Activated gamma-delta T cell treated with Interleukin-2 at 50 U/mL for 16 hours (primary cell): ENCODE results near the gene SLC25A28.

Source experiments
- DNase-seq: peaks from one replicate; pipeline ENCODE4 v3.0.0-alpha.2; 2020

Gene SLC25A28

GRCh38 chr10:99619851-99620710 is at the start of gene SLC25A28:
SLC25A28 (minus strand) TSS chr10:99620439; CDS start chr10:99620335, 104 bp downstream.
- DNase-seq: peak; percentile 93

- no peak for DNase-seq
Observed at GRCh38 chr10:99667108-99667751, 47.0 kb upstream of the SLC25A28 start.

DNA sequence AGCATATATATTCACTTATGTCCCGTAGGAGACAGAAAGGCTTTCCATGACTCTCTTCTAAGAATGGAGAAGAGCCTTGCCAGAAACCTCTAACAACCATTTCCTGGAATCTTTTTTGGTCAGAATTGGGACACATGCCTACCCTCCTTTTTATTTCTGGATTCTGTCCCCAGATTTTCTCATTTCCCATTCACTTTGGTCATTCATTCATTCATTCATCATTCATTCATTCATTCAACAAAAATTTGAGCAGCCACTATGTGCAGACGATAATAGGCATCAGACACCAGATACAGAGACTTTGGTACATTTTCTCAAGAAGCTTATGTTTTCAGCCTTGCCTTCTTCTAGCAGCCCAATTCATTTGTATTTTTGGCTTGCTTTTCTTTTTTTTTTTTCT is 45.1 kb upstream of the SLC25A28 start:
- DNase-seq: no peak

GRCh38 chr10:99661377-99661763 is 41.1 kb upstream of the SLC25A28 start:
- DNase-seq: no peak

- DNase-seq: no peak
Observed at GRCh38 chr10:99660662-99661376, 40.6 kb upstream of the SLC25A28 start.

DNA sequence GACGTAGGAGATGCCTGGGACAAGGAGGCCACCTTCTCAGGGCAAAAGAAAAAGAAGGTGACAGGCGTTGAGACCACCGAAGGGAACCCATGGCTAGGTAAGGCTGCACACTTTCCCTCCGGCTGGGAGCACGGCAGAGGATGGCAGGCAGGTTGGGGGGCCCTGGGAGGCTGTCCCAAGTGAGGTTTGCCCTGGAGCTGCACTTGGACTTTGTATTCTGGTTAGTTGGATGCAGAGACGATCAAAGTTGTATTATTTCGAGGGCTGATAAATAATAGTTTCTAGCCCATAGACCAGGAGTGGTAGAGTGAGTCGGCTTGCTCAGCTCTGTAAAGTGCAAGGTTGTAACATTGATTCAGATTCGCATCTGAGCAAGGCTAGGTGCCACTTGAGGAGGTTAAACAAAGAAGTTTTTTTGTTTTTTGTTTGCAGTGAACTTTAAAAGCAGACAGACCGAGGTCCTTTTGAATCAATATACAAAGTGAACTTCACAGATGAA is 39.7 kb upstream of the SLC25A28 start:
- no peak for DNase-seq

GRCh38 chr10:99659031-99659867 is 39.0 kb upstream of the SLC25A28 start, which contains the start of gene ENTPD7:
ENTPD7 (plus strand) TSS chr10:99659509; CDS start chr10:99659957, 448 bp downstream.
- peak; percentile 87 for DNase-seq

DNA sequence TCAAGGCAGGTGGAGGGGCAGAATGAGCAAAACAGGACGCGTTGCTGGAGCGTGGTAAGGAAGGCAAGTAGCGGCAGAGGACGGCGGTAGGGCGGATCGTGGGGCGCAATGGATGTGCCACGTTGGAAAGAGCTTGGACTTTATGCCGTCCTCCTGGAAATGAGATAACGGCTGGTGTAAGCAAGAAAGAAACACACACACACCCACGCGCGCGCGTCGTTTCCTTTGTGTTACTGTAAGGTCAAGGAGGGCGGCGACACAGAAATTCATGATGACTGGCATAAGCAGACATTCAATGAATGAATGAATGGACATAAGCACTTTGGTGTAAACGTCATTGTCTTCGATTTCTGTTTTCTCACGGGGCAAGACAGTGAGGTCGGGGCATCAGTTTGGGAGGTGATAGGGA is 38.4 kb upstream of the SLC25A28 start:
- DNase-seq: peak; percentile 7

DNA sequence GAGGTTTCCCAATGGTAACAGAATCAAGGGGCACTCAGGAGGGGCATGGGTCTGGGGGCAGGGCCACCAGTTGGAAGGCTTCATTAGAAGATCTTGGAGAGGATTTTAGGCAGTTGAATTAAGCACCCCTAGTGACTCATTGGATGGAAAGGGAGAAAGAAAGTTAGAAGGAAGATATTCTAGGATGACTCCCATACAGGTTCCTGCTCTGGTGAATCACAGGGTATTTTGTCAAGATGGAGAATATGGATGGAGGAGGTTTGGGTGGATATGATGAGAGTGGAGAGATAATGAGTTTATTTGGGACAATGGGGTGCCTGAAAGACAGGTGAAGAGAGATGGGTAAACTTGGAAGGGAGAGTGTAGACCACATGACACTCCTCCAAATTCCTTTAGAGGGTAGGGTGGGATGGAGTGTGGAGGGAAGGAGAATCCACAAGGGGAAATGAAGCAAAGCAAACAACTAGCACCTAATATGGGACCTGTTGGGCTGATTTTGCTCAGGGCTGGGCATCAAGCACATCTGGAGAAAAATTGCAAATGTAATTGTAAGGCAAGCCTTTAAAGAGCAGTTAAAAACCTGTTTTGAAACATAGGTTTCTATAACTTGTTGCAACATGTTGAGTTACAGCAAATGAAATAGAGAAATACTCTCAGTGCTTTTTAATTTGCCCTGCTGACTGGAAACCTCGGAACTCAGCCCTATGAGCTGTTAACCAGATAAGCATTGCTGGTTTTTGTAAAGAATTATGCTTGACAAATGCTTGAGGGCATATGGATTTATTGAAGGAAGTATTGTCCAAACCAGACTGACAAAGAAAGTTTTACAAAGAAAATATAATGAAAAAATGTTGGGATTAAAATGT is 36.2 kb upstream of the SLC25A28 start:
- DNase-seq: no peak

DNA sequence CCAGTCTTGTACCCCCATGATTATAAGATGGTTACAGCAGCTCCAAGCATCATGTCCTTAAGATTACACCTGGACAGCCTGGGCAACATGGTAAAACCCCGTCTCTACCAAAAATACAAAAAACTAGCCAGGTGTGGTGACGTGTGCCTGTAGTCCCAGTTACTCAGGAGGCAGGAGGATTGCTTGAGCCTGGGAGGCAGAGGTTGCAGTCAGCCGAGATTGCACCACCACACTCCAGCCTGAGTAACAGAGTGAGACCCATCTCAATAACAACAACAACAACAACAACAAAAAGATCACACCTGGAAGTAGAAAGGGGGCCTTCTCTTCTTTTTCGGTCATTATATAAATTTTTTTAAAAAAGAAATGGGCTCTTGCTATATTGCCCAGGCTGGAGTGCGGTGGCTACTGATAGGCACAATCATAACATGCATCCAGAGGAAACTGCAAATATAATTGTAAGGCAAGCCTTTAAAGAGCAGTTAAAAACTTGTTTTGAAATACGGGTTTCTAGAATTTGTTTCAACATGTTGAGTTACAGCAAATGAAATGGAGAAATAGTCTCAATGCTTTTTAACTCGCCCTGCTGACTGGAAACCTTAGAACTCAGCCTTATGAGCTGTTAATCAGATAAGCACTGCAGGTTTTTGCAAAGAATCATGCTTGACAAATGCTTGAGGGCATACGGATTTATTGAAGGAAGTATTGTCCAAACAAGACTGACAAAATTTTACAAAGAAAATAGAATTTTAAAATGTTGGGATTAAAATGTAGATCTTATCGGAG is 34.3 kb upstream of the SLC25A28 start:
- DNase-seq: no peak

- no peak for DNase-seq
Observed at GRCh38 chr10:99652800-99653390, 32.7 kb upstream of the SLC25A28 start.

DNA sequence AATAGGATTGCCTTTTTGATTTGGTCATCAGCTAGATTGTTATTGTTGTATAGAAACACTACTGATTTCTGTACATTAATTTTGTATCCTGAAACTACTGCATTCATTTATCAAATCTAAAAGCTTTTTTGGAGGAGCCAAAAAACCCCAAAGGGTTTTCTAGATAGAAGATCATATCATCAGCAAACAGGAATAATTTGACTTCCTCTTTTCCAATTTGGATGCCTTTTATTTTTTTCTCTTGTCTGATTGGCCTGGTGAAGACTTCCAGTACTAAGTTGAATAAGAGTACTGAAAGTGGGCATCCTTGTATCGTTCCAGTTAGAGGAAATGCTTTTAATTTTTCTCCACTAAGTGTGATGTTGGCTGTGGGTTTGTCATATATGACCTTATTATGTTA is 28.5 kb upstream of the SLC25A28 start:
- no peak for DNase-seq

DNA sequence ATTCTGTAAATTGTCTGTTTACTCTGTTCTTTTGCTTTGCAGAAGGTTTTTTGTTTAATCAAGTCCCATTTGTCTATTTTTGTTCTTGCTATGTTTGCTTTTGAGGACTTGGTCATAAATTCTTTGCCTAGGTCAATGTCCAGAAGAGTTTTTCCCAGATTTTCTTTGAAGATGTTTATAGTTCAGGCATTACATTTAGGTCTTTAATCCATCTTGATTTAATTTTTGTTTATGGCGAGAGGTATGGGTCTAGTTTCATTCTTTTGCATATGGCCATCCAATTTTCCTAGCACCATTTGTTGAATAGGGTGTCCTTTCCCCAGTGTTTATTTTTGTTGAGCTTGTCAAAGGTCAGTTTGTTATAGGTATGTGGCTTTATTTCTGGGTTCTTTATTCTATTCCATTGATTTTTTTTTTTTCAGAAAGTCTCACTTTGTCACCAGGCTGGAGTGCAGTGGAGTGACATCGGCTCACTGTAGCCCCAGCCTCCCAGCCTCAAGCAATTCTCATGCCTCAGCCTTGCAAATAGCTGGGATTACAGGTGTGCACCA is 27.4 kb upstream of the SLC25A28 start:
- no peak for DNase-seq

GRCh38 chr10:99633832-99634231 is 13.6 kb upstream of the SLC25A28 start:
- no peak for DNase-seq

- no peak for DNase-seq
Observed at GRCh38 chr10:99631496-99631895, 11.3 kb upstream of the SLC25A28 start.

GRCh38 chr10:99630991-99631390 is 10.8 kb upstream of the SLC25A28 start:
- DNase-seq: no peak

DNA sequence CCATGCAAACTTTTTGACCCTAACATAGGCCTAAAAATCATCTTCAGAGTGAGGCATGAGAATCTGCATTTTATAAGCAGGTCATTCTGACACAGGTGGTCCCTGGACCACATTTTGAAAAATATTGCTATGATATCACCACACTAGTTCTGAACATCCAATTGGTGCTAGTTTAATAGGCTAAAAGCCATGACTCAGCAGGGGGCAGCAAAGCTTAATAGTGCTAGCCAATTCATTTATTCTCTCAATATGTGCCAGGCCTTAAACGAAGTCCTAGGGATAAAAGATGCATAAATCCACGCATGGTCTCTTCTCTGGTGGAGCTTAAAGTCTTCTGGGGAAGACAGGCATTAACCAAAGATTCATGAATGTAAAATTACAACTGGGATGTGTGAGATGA is 10.2 kb upstream of the SLC25A28 start:
- DNase-seq: no peak

- no peak for DNase-seq
Observed at GRCh38 chr10:99629625-99629978, 9.4 kb upstream of the SLC25A28 start.

DNA sequence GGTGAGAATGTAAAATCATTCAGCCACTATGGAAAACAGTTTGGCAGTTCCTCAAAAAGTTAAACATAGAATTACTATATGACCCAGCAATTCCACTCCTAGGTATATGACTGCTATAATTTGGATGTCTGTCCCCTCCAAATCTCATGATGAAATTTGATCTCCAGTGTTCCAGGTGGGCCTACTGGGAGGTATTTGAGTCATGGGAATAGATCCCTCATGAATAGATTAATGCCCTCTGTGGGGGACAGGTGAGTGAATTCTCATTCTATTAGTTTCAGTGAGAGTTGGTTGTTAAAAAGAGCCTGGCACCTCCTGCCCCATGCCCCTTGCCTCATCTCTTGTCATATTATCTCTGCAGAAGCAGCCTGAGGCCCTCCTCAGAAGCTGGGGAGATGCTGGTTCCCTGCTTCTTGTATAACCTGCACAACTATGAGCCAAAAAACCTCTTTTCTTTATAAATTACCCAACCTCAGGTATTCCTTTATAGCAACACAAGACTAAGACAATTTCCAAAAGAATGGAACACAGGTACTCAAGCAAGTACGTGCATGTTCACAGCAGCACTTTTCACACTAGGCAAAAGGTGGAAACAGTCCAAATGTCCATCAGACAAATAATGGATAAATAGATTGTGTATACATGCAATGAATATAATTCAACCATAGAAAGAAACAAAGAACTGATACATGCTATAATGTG is 8.8 kb upstream of the SLC25A28 start:
- no peak for DNase-seq
